HCT116 (cell line): ENCODE data around the gene LRCH2. TPM values are rescaled to one million over a fixed set of nuclear protein-coding genes. Genes with fewer than 3 reads are reported as not detected.

ENCODE experiments used
- ATAC-seq: fragments of 200-7000 bp; cut with Tn5 transposase; 2 replicates; pipeline ENCODE4 v1.9.1; 2020; ENCODE audit warnings: mild to moderate bottlenecking, moderate library complexity
- BruUV-seq: library from RNA; stranded (reverse); fragments of 400-500 nt; replicated peaks from 2 replicates; lab custom pipeline; 2021; lab: Mats Ljungman, UMichigan
- CTCF ChIA-PET: fragments of 300-600 bp; sonication (Branson Sonifier 250); formaldehyde crosslinking; loops from one replicate; lab custom pipeline; 2021; ENCODE audit warnings: antibody characterized with exemption; lab: Charles Lee
- POLR2A ChIA-PET: fragments of 300-600, 350-600 bp; sonication (Branson Sonifier 250); formaldehyde crosslinking; loops from one replicate; lab custom pipeline; 2021; ENCODE audit warnings: antibody characterized with exemption; lab: Charles Lee
- RAD21 ChIA-PET, 2 experiments: fragments of 300-600 bp; sonication (Branson Sonifier 250); formaldehyde crosslinking; loops; one replicate each; lab custom pipeline; 2023; ENCODE audit warnings: low total read pairs in 2 of 2; ENCODE audit not compliant: uncharacterized antibody in 2 of 2, unreplicated experiment in 2 of 2, low non-redundant PET in 1 of 2; lab: Charles Lee
- DNase-seq: peaks from one replicate; pipeline ENCODE4 v3.0.0-alpha.2; 2010; ENCODE audit warnings: low read depth, low spot score
- H2AFZ ChIP-seq: fragments of 200-600 bp; shearing (Covaris generic), sonication (generic); 2 replicates; pipeline ENCODE4 v1.6.1; 2017; ENCODE audit warnings: low read depth, mixed run types, mixed read lengths, antibody characterized with exemption, low read length; ENCODE audit not compliant: poor library complexity, severe bottlenecking
- H3K27ac ChIP-seq: 2 replicates; pipeline ENCODE4 v1.5.1; 2012; ENCODE audit warnings: low read depth, low read length
- H3K27me3 ChIP-seq: fragments of 200-600 bp; sonication (generic); 2 replicates; pipeline ENCODE4 v1.6.1; 2016; ENCODE audit warnings: mixed run types, low read length, mixed read lengths; ENCODE audit not compliant: insufficient read depth
- H3K36me3 ChIP-seq, 2 experiments: fragments of 200-500 bp in 1 of 2; fragments of 200-600 bp in 1 of 2; sonication (Bioruptor generic) in 1 of 2; sonication (generic) in 1 of 2; 2 replicates each; pipeline versions ENCODE4 v1.5.1 to v1.6.1; 2014 to 2016; ENCODE audit warnings: low read length in 2 of 2, inconsistent platforms in 1 of 2, mixed read lengths in 1 of 2, mixed run types in 1 of 2; ENCODE audit not compliant: insufficient read depth in 2 of 2, control insufficient read depth in 1 of 2
- H3K4me1 ChIP-seq, 2 experiments: fragments of 200-600 bp in 1 of 2; sonication (generic) in 1 of 2; 2 replicates each; pipeline versions ENCODE4 v1.5.1 to v1.6.1; 2012 to 2017; ENCODE audit warnings: low read length in 2 of 2, inconsistent platforms in 1 of 2, mild to moderate bottlenecking in 1 of 2, mixed read lengths in 1 of 2, mixed run types in 1 of 2, moderate library complexity in 1 of 2; ENCODE audit not compliant: insufficient read depth in 2 of 2, control insufficient read depth in 1 of 2
- H3K4me2 ChIP-seq: fragments of 200-600 bp; sonication (generic); 2 replicates; pipeline ENCODE4 v1.6.1; 2017; ENCODE audit warnings: mixed run types, low read length, mixed read lengths
- H3K4me3 ChIP-seq, 2 experiments: fragments of 200-600 bp in 1 of 2; sonication (generic) in 1 of 2; replicated peaks in 1 of 2; 2 replicates each; pipeline ENCODE4 v1.5.1; 2011 to 2016; ENCODE audit warnings: low read length in 2 of 2, control low read depth in 1 of 2, low read depth in 1 of 2, mild to moderate bottlenecking in 1 of 2, mixed read lengths in 1 of 2, mixed run types in 1 of 2
- H3K79me2 ChIP-seq: fragments of 200-600 bp; sonication (generic); 2 replicates; pipeline ENCODE4 v1.6.1; 2017; ENCODE audit warnings: mild to moderate bottlenecking, mixed run types, low read length, moderate library complexity, mixed read lengths; ENCODE audit not compliant: insufficient read depth
- H3K9ac ChIP-seq: fragments of 200-600 bp; sonication (generic); 2 replicates; pipeline ENCODE4 v1.6.1; 2016; ENCODE audit warnings: low read length, mixed read lengths
- H3K9me2 ChIP-seq: fragments of 200-600 bp; sonication (generic), shearing (Covaris generic); 2 replicates; pipeline ENCODE4 v1.6.1; 2017; ENCODE audit warnings: mixed run types, mild to moderate bottlenecking, moderate library complexity; ENCODE audit not compliant: insufficient read depth
- H3K9me3 ChIP-seq, 2 experiments: fragments of 200-500 bp in 1 of 2; fragments of 200-600 bp in 1 of 2; sonication (Bioruptor generic) in 1 of 2; sonication (generic) in 1 of 2; 2 replicates each; pipeline ENCODE4 v1.6.1; 2014 to 2017; ENCODE audit warnings: low read length in 2 of 2, mixed read lengths in 2 of 2, inconsistent platforms in 1 of 2, low read depth in 1 of 2, mild to moderate bottlenecking in 1 of 2, mixed run types in 1 of 2, moderate library complexity in 1 of 2; ENCODE audit not compliant: control insufficient read depth in 1 of 2, insufficient read depth in 1 of 2
- H4K20me1 ChIP-seq: fragments of 200-600 bp; sonication (generic), shearing (Covaris generic); 2 replicates; pipeline ENCODE4 v1.6.1; 2017; ENCODE audit warnings: mixed run types, mild to moderate bottlenecking, moderate library complexity; ENCODE audit not compliant: insufficient read depth
- CBX3 ChIP-seq: IDR thresholded peaks from 2 replicates; pipeline ENCODE4 v1.6.1; 2012; ENCODE audit warnings: low read depth
- CEBPB ChIP-seq: IDR thresholded peaks from 2 replicates; pipeline ENCODE4 v1.6.1; 2012; ENCODE audit warnings: low read depth
- EZH2 ChIP-seq: fragments of 200-600 bp; sonication (generic); IDR thresholded peaks from 2 replicates; pipeline ENCODE4 v1.6.1; 2017; ENCODE audit warnings: antibody characterized with exemption, mixed run types
- FOSL1 ChIP-seq: IDR thresholded peaks from 2 replicates; pipeline ENCODE4 v1.6.1; 2012; ENCODE audit warnings: low read depth
- MAX ChIP-seq: IDR thresholded peaks from 2 replicates; pipeline ENCODE4 v1.6.1; 2012
- POLR2A ChIP-seq: IDR thresholded peaks from 2 replicates; pipeline ENCODE4 v1.7.0; 2011; ENCODE audit warnings: borderline replicate concordance; ENCODE audit not compliant: insufficient read depth, insufficient read length; ENCODE audit errors: extremely low read depth
- RAD21 ChIP-seq: IDR thresholded peaks from 2 replicates; pipeline ENCODE4 v1.6.1; 2012; ENCODE audit warnings: low read depth, mild to moderate bottlenecking
- SIN3A ChIP-seq: IDR thresholded peaks from 2 replicates; pipeline ENCODE4 v1.6.1; 2012; ENCODE audit warnings: low read depth
- SP1 ChIP-seq: IDR thresholded peaks from 2 replicates; pipeline ENCODE4 v1.6.1; 2012; ENCODE audit warnings: low read depth
- SRF ChIP-seq: IDR thresholded peaks from 2 replicates; pipeline ENCODE4 v1.6.1; 2012; ENCODE audit warnings: low read depth
- TCF7L2 ChIP-seq: IDR thresholded peaks from 2 replicates; pipeline ENCODE4 v1.7.0; 2011; ENCODE audit warnings: borderline replicate concordance, inconsistent platforms; ENCODE audit not compliant: insufficient read depth, insufficient read length; ENCODE audit errors: extremely low read depth
- YY1 ChIP-seq: IDR thresholded peaks from 2 replicates; pipeline ENCODE4 v1.6.1; 2011; ENCODE audit warnings: low read length, low read depth, moderate library complexity, mild to moderate bottlenecking; ENCODE audit not compliant: insufficient replicate concordance; ENCODE audit errors: extremely low read depth
- ZBTB33 ChIP-seq: IDR thresholded peaks from 2 replicates; pipeline ENCODE4 v1.6.1; 2011; ENCODE audit warnings: mild to moderate bottlenecking, low read length, moderate library complexity; ENCODE audit not compliant: insufficient replicate concordance; ENCODE audit errors: extremely low read depth
- ZNF274 ChIP-seq: fragments of 200-500 bp; sonication (Bioruptor generic); IDR thresholded peaks from 2 replicates; pipeline ENCODE4 v1.6.1; 2014; ENCODE audit warnings: mild to moderate bottlenecking, low read depth, low read length, inconsistent platforms
- intact Hi-C: fragments of 100-400 bp; cut with micrococcal nuclease; formaldehyde crosslinking; loops from 2 replicates; pipeline ENCODE4 v1.10.0; 2022
- total RNA-seq: library from RNA; stranded (reverse); gene quantifications from one replicate; pipeline ENCODE4 v1.2.1, GENCODE V29; 2021; ENCODE audit not compliant: unreplicated experiment
- TF ChIP-seq, protein P1 (sequence below): IDR thresholded peaks from 2 replicates; pipeline ENCODE4 v1.6.1; 2012; ENCODE audit warnings: low read depth
- TF ChIP-seq, protein P2 (sequence below), 3 experiments: fragments of 200-600 bp in 1 of 3; sonication (generic) in 1 of 3; IDR thresholded peaks in 2 of 3; conservative IDR thresholded peaks in 1 of 3; 2 replicates each; pipeline ENCODE4 v1.5.1; 2012 to 2017; ENCODE audit warnings: low read depth in 2 of 3, low read length in 2 of 3, antibody characterized with exemption in 1 of 3, borderline replicate concordance in 1 of 3, control low read depth in 1 of 3, mild to moderate bottlenecking in 1 of 3, mixed read lengths in 1 of 3, mixed run types in 1 of 3, moderate library complexity in 1 of 3; ENCODE audit not compliant: insufficient read depth in 1 of 3
- TF ChIP-seq, protein P3 (sequence below): IDR thresholded peaks from 2 replicates; pipeline ENCODE4 v1.6.1; 2012

LRCH2 gene
- total RNA-seq, 1 experiment from 2014 or later = not detected

- no peaks in the 10 kb centered on the region for H3K27me3 ChIP-seq
- ChIA-PET RAD21 (no interaction called here), POLR2A (no interaction called here), CTCF (no interaction called here)
- no peak overlapping the region for H2AFZ ChIP-seq
- no peaks in the 10 kb centered on the region for H3K4me1 ChIP-seq
- H4K20me1 ChIP-seq = no peaks in the 10 kb centered on the region
- H3K36me3 ChIP-seq = no peaks in the 10 kb centered on the region
- H3K27ac ChIP-seq = no peak overlapping the region
- BruUV-seq = no TSS peak
- no peaks in the 10 kb centered on the region for H3K9me3 ChIP-seq
- ATAC-seq (no peak), DNase-seq (no peak)
- intact Hi-C loops = no loop called here
- no peaks in the 10 kb centered on the region for H3K9me2 ChIP-seq
- H3K79me2 ChIP-seq = no peaks in the 10 kb centered on the region
- H3K9ac ChIP-seq = no peak overlapping the region
- TF ChIP-seq, protein P1, sequence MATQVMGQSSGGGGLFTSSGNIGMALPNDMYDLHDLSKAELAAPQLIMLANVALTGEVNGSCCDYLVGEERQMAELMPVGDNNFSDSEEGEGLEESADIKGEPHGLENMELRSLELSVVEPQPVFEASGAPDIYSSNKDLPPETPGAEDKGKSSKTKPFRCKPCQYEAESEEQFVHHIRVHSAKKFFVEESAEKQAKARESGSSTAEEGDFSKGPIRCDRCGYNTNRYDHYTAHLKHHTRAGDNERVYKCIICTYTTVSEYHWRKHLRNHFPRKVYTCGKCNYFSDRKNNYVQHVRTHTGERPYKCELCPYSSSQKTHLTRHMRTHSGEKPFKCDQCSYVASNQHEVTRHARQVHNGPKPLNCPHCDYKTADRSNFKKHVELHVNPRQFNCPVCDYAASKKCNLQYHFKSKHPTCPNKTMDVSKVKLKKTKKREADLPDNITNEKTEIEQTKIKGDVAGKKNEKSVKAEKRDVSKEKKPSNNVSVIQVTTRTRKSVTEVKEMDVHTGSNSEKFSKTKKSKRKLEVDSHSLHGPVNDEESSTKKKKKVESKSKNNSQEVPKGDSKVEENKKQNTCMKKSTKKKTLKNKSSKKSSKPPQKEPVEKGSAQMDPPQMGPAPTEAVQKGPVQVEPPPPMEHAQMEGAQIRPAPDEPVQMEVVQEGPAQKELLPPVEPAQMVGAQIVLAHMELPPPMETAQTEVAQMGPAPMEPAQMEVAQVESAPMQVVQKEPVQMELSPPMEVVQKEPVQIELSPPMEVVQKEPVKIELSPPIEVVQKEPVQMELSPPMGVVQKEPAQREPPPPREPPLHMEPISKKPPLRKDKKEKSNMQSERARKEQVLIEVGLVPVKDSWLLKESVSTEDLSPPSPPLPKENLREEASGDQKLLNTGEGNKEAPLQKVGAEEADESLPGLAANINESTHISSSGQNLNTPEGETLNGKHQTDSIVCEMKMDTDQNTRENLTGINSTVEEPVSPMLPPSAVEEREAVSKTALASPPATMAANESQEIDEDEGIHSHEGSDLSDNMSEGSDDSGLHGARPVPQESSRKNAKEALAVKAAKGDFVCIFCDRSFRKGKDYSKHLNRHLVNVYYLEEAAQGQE = no peak
- TF ChIP-seq TCF7L2 = no peak
- TF ChIP-seq, protein P2, sequence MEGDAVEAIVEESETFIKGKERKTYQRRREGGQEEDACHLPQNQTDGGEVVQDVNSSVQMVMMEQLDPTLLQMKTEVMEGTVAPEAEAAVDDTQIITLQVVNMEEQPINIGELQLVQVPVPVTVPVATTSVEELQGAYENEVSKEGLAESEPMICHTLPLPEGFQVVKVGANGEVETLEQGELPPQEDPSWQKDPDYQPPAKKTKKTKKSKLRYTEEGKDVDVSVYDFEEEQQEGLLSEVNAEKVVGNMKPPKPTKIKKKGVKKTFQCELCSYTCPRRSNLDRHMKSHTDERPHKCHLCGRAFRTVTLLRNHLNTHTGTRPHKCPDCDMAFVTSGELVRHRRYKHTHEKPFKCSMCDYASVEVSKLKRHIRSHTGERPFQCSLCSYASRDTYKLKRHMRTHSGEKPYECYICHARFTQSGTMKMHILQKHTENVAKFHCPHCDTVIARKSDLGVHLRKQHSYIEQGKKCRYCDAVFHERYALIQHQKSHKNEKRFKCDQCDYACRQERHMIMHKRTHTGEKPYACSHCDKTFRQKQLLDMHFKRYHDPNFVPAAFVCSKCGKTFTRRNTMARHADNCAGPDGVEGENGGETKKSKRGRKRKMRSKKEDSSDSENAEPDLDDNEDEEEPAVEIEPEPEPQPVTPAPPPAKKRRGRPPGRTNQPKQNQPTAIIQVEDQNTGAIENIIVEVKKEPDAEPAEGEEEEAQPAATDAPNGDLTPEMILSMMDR (IDR thresholded peaks at IDR 0.05 in 2 of 3, conservative IDR thresholded peaks at IDR 0.05 in 1 of 3; ENCODE audit: borderline replicate concordance in 1 of 3, insufficient read depth in 1 of 3, low read depth in 2 of 3, low read length in 2 of 3) = no peak
- TF ChIP-seq SRF = no peak
- no peak for TF ChIP-seq MAX
- TF ChIP-seq CEBPB = no peak
- no peak for TF ChIP-seq POLR2A
- TF ChIP-seq YY1 = no peak
- TF ChIP-seq, protein P3, sequence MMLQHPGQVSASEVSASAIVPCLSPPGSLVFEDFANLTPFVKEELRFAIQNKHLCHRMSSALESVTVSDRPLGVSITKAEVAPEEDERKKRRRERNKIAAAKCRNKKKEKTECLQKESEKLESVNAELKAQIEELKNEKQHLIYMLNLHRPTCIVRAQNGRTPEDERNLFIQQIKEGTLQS = no peak
- TF ChIP-seq SP1 = no peak
- TF ChIP-seq RAD21 = no peak
- no peak for TF ChIP-seq ZNF274
- TF ChIP-seq CBX3 = no peak
- TF ChIP-seq FOSL1 = no peak
- no peak for TF ChIP-seq EZH2
- TF ChIP-seq SIN3A = no peak
- no peak for TF ChIP-seq ZBTB33
- no peak overlapping the region for H3K4me2 ChIP-seq
- no peak overlapping the region for H3K4me3 ChIP-seq
These were observed 19.3 kb downstream of the LRCH2 start for GRCh38 chrX:115214605-115215004.
